PC-3 (cell line): ENCODE results near the gene TNS3.

Experiments used
- CTCF ChIP-seq: fragments of 300-600 bp; sonication (generic); conservative IDR thresholded peaks from 2 replicates; pipeline ENCODE4 v1.5.1; 2017; ENCODE audit warnings: antibody characterized with exemption, low read depth, mild to moderate bottlenecking, low read length
- EZH2 ChIP-seq: fragments of 300-600 bp; sonication (generic); IDR thresholded peaks from one replicate; pipeline ENCODE4 v1.6.1; 2017; ENCODE audit warnings: antibody characterized with exemption, mild to moderate bottlenecking, low read length; ENCODE audit not compliant: unreplicated experiment

DNA sequence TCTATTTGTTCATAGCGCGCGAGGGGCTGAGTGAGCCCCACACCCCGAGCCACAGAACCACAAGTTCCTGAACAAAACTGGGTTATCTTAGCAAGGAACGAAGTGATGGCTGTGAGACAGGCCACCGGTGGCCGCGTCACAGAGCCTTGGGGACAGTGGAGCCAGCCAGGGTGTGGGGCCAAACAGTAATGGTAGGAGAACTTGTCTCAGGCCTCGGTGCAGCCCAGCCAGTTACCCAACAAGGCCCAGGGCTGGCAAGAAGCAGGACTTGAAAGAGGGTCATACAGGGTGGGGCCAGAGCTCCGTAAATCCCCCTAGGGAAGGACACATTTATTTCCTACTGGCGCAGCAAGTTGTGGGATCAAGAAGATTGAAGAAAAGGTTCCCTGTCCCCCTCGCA, 39.4 kb upstream of the TNS3 start:
- no peak for TF ChIP-seq CTCF
- no peak for TF ChIP-seq EZH2
